GM23338 (cell line): ENCODE measurements around the gene RCSD1.

ENCODE experiments used
- CREB1 ChIP-seq: fragments of 250-450 bp; sonication (Bioruptor Pico); IDR thresholded peaks from 2 replicates; pipeline ENCODE4 v1.5.0; 2020; ENCODE audit warnings: low read depth, mild to moderate bottlenecking, moderate library complexity
- EZH2 ChIP-seq: fragments of 200-600 bp; sonication (generic); IDR thresholded peaks from one replicate; pipeline ENCODE4 v1.8.0; 2017; ENCODE audit warnings: antibody characterized with exemption, mild to moderate bottlenecking, low read depth; ENCODE audit not compliant: unreplicated experiment
- EZH2phosphoT487 ChIP-seq: fragments of 200-600 bp; sonication (generic); IDR thresholded peaks from one replicate; pipeline ENCODE4 v1.8.1; 2018; ENCODE audit warnings: antibody characterized with exemption; ENCODE audit not compliant: unreplicated experiment
- POLR2AphosphoS5 ChIP-seq: IDR thresholded peaks from 2 replicates; pipeline ENCODE4 v1.6.1; 2016; ENCODE audit warnings: antibody characterized with exemption, low read depth
- ZNF114 ChIP-seq: fragments of 250-450 bp; sonication (Bioruptor Pico); IDR thresholded peaks from 2 replicates; pipeline ENCODE4 v1.5.0; 2020; ENCODE audit warnings: mild to moderate bottlenecking, moderate library complexity
- TF ChIP-seq, protein P1 (sequence below): IDR thresholded peaks from one replicate; pipeline ENCODE4 v1.6.1; 2018; ENCODE audit warnings: antibody characterized with exemption; ENCODE audit not compliant: unreplicated experiment
- TF ChIP-seq, protein P2 (sequence below), 2 experiments: fragments of 200-600 bp in 1 of 2; sonication (generic) in 1 of 2; conservative IDR thresholded peaks; 2 replicates each; pipeline versions ENCODE4 v1.5.1 to v1.6.1; 2016 to 2017; ENCODE audit warnings: antibody characterized with exemption in 2 of 2, low read depth in 2 of 2, mild to moderate bottlenecking in 2 of 2, moderate library complexity in 1 of 2
- TF ChIP-seq, protein P3 (sequence below): IDR thresholded peaks from 2 replicates; pipeline ENCODE4 v1.6.1; 2016; ENCODE audit warnings: antibody characterized with exemption
- TF ChIP-seq, protein P4 (sequence below): fragments of 250-450 bp; sonication (Bioruptor Pico); IDR thresholded peaks from 2 replicates; pipeline ENCODE4 v1.5.0; 2020; ENCODE audit warnings: mild to moderate bottlenecking, moderate library complexity

DNA sequence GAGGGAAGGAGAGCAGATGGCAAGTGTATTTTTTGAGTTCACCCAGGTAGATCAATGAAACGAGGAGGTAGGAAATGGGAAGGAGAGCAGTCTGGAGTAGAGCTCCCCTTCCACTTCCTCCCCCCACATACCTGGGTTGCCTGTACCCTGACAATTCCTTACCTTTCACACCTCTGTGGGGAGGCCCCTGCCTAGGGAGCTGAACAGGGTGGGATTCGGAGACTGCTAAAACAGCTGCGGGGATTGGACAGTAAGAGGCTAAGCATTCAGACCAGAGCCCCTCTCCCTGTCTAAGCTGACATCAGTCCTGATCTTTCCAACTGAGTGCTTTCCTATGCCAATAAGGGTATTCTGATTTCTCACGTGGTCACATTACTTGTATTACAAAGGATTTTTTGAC lies 14.5 kb downstream of the RCSD1 start:
- TF ChIP-seq, protein P1, sequence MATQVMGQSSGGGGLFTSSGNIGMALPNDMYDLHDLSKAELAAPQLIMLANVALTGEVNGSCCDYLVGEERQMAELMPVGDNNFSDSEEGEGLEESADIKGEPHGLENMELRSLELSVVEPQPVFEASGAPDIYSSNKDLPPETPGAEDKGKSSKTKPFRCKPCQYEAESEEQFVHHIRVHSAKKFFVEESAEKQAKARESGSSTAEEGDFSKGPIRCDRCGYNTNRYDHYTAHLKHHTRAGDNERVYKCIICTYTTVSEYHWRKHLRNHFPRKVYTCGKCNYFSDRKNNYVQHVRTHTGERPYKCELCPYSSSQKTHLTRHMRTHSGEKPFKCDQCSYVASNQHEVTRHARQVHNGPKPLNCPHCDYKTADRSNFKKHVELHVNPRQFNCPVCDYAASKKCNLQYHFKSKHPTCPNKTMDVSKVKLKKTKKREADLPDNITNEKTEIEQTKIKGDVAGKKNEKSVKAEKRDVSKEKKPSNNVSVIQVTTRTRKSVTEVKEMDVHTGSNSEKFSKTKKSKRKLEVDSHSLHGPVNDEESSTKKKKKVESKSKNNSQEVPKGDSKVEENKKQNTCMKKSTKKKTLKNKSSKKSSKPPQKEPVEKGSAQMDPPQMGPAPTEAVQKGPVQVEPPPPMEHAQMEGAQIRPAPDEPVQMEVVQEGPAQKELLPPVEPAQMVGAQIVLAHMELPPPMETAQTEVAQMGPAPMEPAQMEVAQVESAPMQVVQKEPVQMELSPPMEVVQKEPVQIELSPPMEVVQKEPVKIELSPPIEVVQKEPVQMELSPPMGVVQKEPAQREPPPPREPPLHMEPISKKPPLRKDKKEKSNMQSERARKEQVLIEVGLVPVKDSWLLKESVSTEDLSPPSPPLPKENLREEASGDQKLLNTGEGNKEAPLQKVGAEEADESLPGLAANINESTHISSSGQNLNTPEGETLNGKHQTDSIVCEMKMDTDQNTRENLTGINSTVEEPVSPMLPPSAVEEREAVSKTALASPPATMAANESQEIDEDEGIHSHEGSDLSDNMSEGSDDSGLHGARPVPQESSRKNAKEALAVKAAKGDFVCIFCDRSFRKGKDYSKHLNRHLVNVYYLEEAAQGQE: no peak
- TF ChIP-seq, protein P2, sequence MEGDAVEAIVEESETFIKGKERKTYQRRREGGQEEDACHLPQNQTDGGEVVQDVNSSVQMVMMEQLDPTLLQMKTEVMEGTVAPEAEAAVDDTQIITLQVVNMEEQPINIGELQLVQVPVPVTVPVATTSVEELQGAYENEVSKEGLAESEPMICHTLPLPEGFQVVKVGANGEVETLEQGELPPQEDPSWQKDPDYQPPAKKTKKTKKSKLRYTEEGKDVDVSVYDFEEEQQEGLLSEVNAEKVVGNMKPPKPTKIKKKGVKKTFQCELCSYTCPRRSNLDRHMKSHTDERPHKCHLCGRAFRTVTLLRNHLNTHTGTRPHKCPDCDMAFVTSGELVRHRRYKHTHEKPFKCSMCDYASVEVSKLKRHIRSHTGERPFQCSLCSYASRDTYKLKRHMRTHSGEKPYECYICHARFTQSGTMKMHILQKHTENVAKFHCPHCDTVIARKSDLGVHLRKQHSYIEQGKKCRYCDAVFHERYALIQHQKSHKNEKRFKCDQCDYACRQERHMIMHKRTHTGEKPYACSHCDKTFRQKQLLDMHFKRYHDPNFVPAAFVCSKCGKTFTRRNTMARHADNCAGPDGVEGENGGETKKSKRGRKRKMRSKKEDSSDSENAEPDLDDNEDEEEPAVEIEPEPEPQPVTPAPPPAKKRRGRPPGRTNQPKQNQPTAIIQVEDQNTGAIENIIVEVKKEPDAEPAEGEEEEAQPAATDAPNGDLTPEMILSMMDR (conservative IDR thresholded peaks at IDR 0.05; ENCODE audit: low read depth in 2 of 2): no peak
- TF ChIP-seq ZNF114 (CRISPR knock-in tag) (no peak), EZH2phosphoT487 (no peak), EZH2 (no peak), CREB1 (CRISPR knock-in tag) (no peak), POLR2AphosphoS5 (no peak)
- TF ChIP-seq, protein P3, sequence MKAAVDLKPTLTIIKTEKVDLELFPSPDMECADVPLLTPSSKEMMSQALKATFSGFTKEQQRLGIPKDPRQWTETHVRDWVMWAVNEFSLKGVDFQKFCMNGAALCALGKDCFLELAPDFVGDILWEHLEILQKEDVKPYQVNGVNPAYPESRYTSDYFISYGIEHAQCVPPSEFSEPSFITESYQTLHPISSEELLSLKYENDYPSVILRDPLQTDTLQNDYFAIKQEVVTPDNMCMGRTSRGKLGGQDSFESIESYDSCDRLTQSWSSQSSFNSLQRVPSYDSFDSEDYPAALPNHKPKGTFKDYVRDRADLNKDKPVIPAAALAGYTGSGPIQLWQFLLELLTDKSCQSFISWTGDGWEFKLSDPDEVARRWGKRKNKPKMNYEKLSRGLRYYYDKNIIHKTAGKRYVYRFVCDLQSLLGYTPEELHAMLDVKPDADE: no peak
- TF ChIP-seq, protein P4, sequence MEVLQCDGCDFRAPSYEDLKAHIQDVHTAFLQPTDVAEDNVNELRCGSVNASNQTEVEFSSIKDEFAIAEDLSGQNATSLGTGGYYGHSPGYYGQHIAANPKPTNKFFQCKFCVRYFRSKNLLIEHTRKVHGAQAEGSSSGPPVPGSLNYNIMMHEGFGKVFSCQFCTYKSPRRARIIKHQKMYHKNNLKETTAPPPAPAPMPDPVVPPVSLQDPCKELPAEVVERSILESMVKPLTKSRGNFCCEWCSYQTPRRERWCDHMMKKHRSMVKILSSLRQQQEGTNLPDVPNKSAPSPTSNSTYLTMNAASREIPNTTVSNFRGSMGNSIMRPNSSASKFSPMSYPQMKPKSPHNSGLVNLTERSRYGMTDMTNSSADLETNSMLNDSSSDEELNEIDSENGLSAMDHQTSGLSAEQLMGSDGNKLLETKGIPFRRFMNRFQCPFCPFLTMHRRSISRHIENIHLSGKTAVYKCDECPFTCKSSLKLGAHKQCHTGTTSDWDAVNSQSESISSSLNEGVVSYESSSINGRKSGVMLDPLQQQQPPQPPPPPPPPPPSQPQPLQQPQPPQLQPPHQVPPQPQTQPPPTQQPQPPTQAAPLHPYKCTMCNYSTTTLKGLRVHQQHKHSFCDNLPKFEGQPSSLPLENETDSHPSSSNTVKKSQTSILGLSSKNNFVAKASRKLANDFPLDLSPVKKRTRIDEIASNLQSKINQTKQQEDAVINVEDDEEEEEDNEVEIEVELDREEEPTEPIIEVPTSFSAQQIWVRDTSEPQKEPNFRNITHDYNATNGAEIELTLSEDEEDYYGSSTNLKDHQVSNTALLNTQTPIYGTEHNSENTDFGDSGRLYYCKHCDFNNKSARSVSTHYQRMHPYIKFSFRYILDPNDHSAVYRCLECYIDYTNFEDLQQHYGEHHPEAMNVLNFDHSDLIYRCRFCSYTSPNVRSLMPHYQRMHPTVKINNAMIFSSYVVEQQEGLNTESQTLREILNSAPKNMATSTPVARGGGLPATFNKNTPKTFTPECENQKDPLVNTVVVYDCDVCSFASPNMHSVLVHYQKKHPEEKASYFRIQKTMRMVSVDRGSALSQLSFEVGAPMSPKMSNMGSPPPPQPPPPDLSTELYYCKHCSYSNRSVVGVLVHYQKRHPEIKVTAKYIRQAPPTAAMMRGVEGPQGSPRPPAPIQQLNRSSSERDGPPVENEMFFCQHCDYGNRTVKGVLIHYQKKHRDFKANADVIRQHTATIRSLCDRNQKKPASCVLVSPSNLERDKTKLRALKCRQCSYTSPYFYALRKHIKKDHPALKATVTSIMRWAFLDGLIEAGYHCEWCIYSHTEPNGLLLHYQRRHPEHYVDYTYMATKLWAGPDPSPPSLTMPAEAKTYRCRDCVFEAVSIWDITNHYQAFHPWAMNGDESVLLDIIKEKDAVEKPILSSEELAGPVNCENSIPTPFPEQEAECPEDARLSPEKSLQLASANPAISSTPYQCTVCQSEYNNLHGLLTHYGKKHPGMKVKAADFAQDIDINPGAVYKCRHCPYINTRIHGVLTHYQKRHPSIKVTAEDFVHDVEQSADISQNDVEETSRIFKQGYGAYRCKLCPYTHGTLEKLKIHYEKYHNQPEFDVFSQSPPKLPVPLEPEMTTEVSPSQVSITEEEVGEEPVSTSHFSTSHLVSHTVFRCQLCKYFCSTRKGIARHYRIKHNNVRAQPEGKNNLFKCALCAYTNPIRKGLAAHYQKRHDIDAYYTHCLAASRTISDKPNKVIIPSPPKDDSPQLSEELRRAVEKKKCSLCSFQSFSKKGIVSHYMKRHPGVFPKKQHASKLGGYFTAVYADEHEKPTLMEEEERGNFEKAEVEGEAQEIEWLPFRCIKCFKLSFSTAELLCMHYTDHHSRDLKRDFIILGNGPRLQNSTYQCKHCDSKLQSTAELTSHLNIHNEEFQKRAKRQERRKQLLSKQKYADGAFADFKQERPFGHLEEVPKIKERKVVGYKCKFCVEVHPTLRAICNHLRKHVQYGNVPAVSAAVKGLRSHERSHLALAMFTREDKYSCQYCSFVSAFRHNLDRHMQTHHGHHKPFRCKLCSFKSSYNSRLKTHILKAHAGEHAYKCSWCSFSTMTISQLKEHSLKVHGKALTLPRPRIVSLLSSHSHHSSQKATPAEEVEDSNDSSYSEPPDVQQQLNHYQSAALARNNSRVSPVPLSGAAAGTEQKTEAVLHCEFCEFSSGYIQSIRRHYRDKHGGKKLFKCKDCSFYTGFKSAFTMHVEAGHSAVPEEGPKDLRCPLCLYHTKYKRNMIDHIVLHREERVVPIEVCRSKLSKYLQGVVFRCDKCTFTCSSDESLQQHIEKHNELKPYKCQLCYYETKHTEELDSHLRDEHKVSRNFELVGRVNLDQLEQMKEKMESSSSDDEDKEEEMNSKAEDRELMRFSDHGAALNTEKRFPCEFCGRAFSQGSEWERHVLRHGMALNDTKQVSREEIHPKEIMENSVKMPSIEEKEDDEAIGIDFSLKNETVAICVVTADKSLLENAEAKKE (CRISPR knock-in tag): no peak
